Activated CD4-positive, alpha-beta T cell treated with anti-CD3 and anti-CD28 coated beads, Interleukin-2, amount 10 ng/mL, durations not matched to agents 7 days and 5 days (primary cell): ENCODE measurements around the gene PPIC. TPM values are rescaled to one million over a fixed set of nuclear protein-coding genes. Genes with fewer than 3 reads are reported as not detected.
"Not testable (repeated sequence)": the region's sequence is repeated elsewhere in the genome, so short reads cannot be mapped to it uniquely, and the experiment has no call there.

ENCODE experiments used
- CTCF ChIA-PET: fragments of 350-600 bp; sonication (Branson Sonifier 250); formaldehyde crosslinking; loops from one replicate; lab custom pipeline; 2021; ENCODE audit warnings: antibody characterized with exemption; lab: Charles Lee
- POLR2A ChIA-PET: fragments of 350-600 bp; sonication (Branson Sonifier 250); formaldehyde crosslinking; loops from one replicate; lab custom pipeline; 2021; ENCODE audit warnings: antibody characterized with exemption; lab: Charles Lee
- DNase-seq: peaks from one replicate; pipeline ENCODE4 v3.0.0-alpha.2; 2020
- H3K27ac Mint-ChIP-seq: one replicate; pipeline ENCODE4 v1.8.0; 2021; ENCODE audit warnings: mild to moderate bottlenecking, moderate library complexity, mixed read lengths
- H3K27me3 Mint-ChIP-seq: one replicate; pipeline ENCODE4 v1.8.0; 2021; ENCODE audit warnings: mixed read lengths
- H3K36me3 Mint-ChIP-seq: one replicate; pipeline ENCODE4 v1.8.0; 2021; ENCODE audit warnings: low read depth, mixed read lengths
- H3K4me1 Mint-ChIP-seq: one replicate; pipeline ENCODE4 v1.8.0; 2021; ENCODE audit warnings: mixed read lengths
- H3K4me3 Mint-ChIP-seq: one replicate; pipeline ENCODE4 v1.8.0; 2021; ENCODE audit warnings: mild to moderate bottlenecking, moderate library complexity, mixed read lengths
- H3K9me3 Mint-ChIP-seq: one replicate; pipeline ENCODE4 v1.8.0; 2021; ENCODE audit warnings: mixed read lengths
- total RNA-seq, 2 experiments: library from RNA; stranded (reverse); gene quantifications; one replicate each; pipeline ENCODE4 v1.2.3, GENCODE V29; 2021

Gene PPIC
- total RNA-seq, 2 experiments from 2014 or later: not detected

DNA sequence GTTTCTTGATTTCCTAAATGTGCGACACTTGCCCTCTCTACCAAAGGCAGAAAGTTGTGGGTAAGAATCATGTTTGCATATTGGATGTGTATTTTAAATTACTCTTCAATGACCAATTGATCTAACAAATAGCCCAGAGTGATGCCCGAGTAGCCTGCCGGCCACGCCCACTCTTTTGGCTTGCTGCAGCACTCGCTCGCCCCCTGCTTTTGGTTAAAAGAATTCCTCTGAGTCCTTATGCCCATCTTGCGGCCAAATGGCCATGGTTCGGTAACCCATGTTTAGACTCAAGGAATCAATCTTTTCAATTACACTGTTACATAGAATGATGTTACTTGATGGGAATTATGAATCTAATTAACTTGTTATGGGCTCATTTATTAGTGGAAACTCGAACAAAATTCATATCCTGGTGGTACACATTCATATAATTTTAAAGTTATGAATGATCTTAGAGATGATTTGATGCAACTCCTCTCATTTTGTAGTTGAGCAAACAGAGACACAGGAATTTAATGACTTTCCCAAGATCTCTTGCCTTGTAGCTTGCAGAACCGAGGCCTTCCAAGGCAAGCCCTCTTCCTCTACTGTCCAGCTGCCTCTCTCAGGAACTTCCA lies 36.5 kb downstream of the PPIC start:
- DNase-seq: peak; percentile 40
- no peaks in the 10 kb centered on the region for H3K4me1 Mint-ChIP-seq
- POLR2A ChIA-PET: no interaction called here
- H3K36me3 Mint-ChIP-seq: no peaks in the 10 kb centered on the region
- H3K4me3 Mint-ChIP-seq: no peak overlapping the region
- no peaks in the 10 kb centered on the region for H3K9me3 Mint-ChIP-seq
- no peak overlapping the region for H3K27ac Mint-ChIP-seq
- CTCF ChIA-PET: no interaction called here
- H3K27me3 Mint-ChIP-seq: no peaks in the 10 kb centered on the region

- no peak for DNase-seq
- H3K4me1 Mint-ChIP-seq: no peaks in the 10 kb centered on the region
- H3K9me3 Mint-ChIP-seq: no peaks in the 10 kb centered on the region
- ChIA-PET POLR2A (no interaction called here), CTCF (no interaction called here)
- H3K36me3 Mint-ChIP-seq: no peaks in the 10 kb centered on the region
- no peak overlapping the region for H3K4me3 Mint-ChIP-seq
- no peak overlapping the region for H3K27ac Mint-ChIP-seq
- no peaks in the 10 kb centered on the region for H3K27me3 Mint-ChIP-seq
These were observed 39.2 kb downstream of the PPIC start for GRCh38 chr5:122997294-122997693.

- CTCF ChIA-PET: interaction anchor here (1.1 kb wide), 1 partner anchor 14 kb away, joined by 3 read pairs; no protein-coding TSS in a partner anchor
- H3K4me1 Mint-ChIP-seq: no peaks in the 10 kb centered on the region
These were observed 40.4 kb downstream of the PPIC start for GRCh38 chr5:122996091-122996490.

GRCh38 chr5:122985954-122986721 lies 50.4 kb downstream of the PPIC start:
- CTCF ChIA-PET: no interaction called here
- Mint-ChIP-seq H3K4me1 (no peaks in the 10 kb centered on the region), H3K4me3 (no peak overlapping the region), H3K36me3 (no peaks in the 10 kb centered on the region), H3K27ac (no peak overlapping the region), H3K9me3 (no peaks in the 10 kb centered on the region), H3K27me3 (no peaks in the 10 kb centered on the region)
- POLR2A ChIA-PET: no interaction called here
- no peak for DNase-seq

More at GRCh38 chr5:122996091-122996490, 40.4 kb downstream of the PPIC start:
- H3K27ac Mint-ChIP-seq: no peak overlapping the region
- no peak overlapping the region for H3K4me3 Mint-ChIP-seq
- H3K9me3 Mint-ChIP-seq: no peaks in the 10 kb centered on the region
- POLR2A ChIA-PET: no interaction called here
- H3K27me3 Mint-ChIP-seq: no peaks in the 10 kb centered on the region
- DNase-seq: no peak
- no peaks in the 10 kb centered on the region for H3K36me3 Mint-ChIP-seq

DNA sequence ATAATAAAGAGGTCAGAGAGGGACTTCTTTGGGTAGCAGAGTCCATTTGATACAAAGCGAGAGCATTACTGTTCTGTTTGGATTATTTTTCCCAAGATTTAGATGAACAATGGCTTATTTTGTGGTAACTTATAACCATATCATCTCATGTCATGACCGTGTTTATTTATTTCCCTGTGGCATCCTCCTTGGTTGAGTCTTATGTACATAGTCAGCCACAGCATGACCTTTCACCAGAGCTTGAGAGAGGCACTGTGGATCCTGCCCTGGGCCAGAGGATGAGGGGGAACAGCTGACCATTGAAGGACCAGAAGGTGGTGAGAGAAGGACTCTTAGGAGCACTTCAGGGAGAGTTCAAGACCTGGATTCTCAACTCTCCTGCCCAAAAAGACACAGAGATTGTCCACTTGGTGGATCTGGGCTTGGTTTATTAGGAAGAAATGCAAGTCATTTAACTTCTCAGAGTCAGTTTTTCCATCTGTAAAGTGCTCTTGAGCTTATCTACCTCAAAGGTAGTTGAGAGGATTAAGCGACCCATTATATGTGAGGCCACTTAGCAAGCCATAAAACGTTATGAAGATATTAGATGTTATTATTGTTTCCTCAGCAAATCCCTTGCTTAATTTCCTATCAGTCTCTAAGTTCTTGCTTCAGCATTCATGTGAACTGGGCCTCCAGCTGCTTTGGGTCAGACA lies 51.4 kb downstream of the PPIC start:
- ChIA-PET CTCF (no interaction called here), POLR2A (no interaction called here)
- H3K27me3 Mint-ChIP-seq: no peaks in the 10 kb centered on the region
- no peak overlapping the region for H3K4me3 Mint-ChIP-seq
- no peak for DNase-seq
- no peak overlapping the region for H3K27ac Mint-ChIP-seq
- H3K36me3 Mint-ChIP-seq: no peaks in the 10 kb centered on the region
- H3K4me1 Mint-ChIP-seq: no peaks in the 10 kb centered on the region
- no peaks in the 10 kb centered on the region for H3K9me3 Mint-ChIP-seq

DNA sequence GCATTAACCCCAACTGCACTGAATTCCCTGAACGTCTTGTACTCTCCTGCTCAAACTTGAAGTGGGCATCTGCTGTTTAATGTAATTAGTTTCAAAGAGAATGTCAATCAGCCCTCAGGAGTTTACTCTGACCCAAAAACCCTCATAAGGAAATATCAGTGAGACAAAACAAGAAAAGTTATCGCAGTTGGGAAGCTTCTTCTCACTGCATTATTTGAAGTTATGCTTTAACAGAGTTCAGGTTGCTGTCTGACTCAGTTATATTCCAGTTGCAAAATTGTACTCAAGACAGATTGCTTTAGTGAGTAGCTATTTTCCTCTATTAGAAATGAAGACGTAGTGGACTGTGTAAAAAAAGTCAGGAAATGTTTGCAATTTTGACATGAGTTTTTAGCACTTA lies 52.1 kb downstream of the PPIC start:
- no peak for DNase-seq
- POLR2A ChIA-PET: no interaction called here
- H3K4me3 Mint-ChIP-seq: no peak overlapping the region
- H3K4me1 Mint-ChIP-seq: no peaks in the 10 kb centered on the region
- H3K36me3 Mint-ChIP-seq: no peaks in the 10 kb centered on the region
- no peaks in the 10 kb centered on the region for H3K27me3 Mint-ChIP-seq
- H3K9me3 Mint-ChIP-seq: no peaks in the 10 kb centered on the region
- CTCF ChIA-PET: interaction anchor here (0.7 to 1.0 kb wide), 2 partner anchors 337 to 354 kb away, joined by 3 read pairs; no protein-coding TSS in a partner anchor
- no peak overlapping the region for H3K27ac Mint-ChIP-seq

GRCh38 chr5:122982376-122982775 lies 54.1 kb downstream of the PPIC start:
- no peak for DNase-seq
- H3K4me1 Mint-ChIP-seq: no peaks in the 10 kb centered on the region
- H3K9me3 Mint-ChIP-seq: no peaks in the 10 kb centered on the region
- no peak overlapping the region for H3K4me3 Mint-ChIP-seq
- H3K27ac Mint-ChIP-seq: no peak overlapping the region
- H3K27me3 Mint-ChIP-seq: no peaks in the 10 kb centered on the region
- ChIA-PET CTCF (no interaction called here), POLR2A (no interaction called here)
- no peaks in the 10 kb centered on the region for H3K36me3 Mint-ChIP-seq

DNA sequence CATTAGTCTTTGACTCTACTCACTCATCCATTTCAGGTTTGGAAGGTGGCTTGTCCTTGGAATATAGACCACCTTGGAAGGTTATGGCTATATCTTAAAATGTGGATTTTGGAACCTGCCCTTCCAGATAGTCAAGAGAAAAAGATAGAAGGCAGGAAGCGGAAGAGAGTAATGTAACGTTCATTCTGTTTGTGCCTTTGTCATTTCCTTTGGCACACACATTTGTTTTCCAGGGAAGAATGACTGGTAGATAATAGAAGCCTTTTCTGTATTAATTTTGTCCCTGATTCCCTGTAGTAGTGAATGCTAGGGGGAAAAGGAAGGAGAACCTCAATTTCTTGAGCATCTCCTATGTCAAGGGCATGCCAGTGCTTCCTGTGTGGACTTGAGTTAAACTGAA lies 54.7 kb downstream of the PPIC start:
- Mint-ChIP-seq H3K4me1 (no peaks in the 10 kb centered on the region), H3K36me3 (no peaks in the 10 kb centered on the region), H3K27me3 (no peaks in the 10 kb centered on the region), H3K27ac (no peak overlapping the region), H3K4me3 (no peak overlapping the region), H3K9me3 (no peaks in the 10 kb centered on the region)
- no peak for DNase-seq
- POLR2A ChIA-PET: no interaction called here
- CTCF ChIA-PET: no interaction called here

DNA sequence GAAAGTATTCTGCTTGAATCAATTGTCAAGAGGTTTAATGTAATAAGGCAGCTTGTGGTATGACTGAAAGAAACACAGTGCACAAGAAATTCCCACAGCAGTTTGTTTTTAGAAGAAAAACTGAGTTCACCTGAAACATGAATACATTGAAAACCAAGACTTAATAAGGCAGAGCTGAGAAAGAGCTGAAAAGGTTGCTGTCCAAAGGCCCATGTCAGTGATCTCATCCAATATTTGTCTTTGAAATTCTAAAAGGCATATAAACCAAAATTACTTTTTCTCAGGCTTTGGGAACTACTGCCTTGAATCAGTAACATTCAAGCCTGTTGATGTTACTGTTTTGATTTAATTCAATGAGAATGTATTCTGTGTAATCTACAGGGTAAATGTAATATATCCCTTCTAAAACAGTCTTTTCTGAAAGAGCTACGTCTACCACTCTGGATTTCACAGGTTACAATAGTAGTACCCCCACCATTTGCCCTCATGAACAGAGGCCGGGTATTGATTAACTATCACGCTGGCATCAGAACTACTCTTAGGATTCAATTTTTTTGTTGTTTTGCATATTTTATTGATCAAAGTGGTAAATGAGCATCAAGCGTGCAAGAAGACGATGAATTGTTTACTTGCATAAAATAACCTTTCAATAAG lies 57.8 kb downstream of the PPIC start:
- H3K27me3 Mint-ChIP-seq: no peaks in the 10 kb centered on the region

DNA sequence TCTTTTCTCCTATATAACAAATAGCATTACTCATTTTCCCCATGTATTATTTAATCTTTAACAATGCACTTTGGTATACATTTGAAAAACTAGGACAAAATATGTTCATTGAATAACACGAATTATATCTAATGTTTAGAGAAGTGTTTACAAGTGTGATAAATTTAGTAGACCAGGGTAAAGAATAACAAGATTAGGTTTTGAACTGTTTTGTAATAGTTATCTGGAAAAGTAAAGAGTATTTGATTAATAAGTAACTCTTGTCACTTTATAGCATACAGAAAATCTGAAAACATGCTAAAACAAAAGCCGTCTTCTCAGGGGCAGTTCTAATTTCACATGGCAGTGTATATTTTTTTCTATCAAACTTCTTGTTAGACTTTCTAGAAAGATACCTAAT lies 58.5 kb downstream of the PPIC start:
- Mint-ChIP-seq H3K4me1 (no peaks in the 10 kb centered on the region), H3K27ac (no peak overlapping the region), H3K36me3 (no peaks in the 10 kb centered on the region), H3K9me3 (no peaks in the 10 kb centered on the region), H3K4me3 (no peak overlapping the region), H3K27me3 (no peaks in the 10 kb centered on the region)
- DNase-seq: no peak
- CTCF ChIA-PET: no interaction called here
- POLR2A ChIA-PET: no interaction called here

More for the DNA sequence above, 57.8 kb downstream of the PPIC start:
- ChIA-PET CTCF (interaction anchor here (0.6 kb wide), 1 partner anchor 49 kb away, joined by 3 read pairs; no protein-coding TSS in a partner anchor), POLR2A (no interaction called here)
- Mint-ChIP-seq H3K27ac (no peak overlapping the region), H3K4me3 (no peak overlapping the region), H3K36me3 (no peaks in the 10 kb centered on the region), H3K9me3 (no peaks in the 10 kb centered on the region), H3K4me1 (no peaks in the 10 kb centered on the region)
- DNase-seq: no peak

DNA sequence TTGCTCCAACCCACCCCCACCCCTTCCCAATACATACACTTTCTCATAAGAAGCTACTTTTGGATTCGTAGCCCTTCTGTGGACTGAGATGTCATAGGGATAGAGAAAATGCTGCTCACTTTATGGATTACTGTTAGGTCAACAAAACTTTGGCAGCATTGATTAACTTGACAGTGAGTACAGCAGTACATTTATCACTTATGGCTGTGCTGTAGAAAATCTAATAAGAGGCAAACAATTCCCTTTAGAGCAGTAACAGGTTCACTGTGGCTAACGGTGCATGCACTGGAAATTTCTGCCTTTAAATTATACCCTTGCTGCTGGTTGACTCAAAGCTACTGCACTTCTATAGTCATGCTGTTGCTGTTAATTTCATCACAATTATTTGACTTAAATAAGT lies 59.2 kb downstream of the PPIC start:
- DNase-seq: no peak
- Mint-ChIP-seq H3K27ac (no peak overlapping the region), H3K36me3 (no peaks in the 10 kb centered on the region), H3K9me3 (no peaks in the 10 kb centered on the region), H3K4me3 (no peak overlapping the region), H3K27me3 (no peaks in the 10 kb centered on the region), H3K4me1 (no peaks in the 10 kb centered on the region)
- ChIA-PET CTCF (no interaction called here), POLR2A (no interaction called here)

- POLR2A ChIA-PET, H3K27ac Mint-ChIP-seq: not testable (repeated sequence)
- CTCF ChIA-PET: interaction anchor here (0.6 kb wide), 1 partner anchor 20 kb away, joined by 3 read pairs; no protein-coding TSS in a partner anchor
These were observed 62.3 kb downstream of the PPIC start for GRCh38 chr5:122974251-122974650.

More at GRCh38 chr5:122974251-122974650, 62.3 kb downstream of the PPIC start:
- not testable (repeated sequence) for H3K36me3 Mint-ChIP-seq, H3K4me3 Mint-ChIP-seq, H3K4me1 Mint-ChIP-seq, H3K27me3 Mint-ChIP-seq, DNase-seq, H3K9me3 Mint-ChIP-seq
